K562 (cell line): ENCODE measurements around the gene NUDT14.

Source experiments
- CTCF ChIP-seq, 3 experiments: IDR thresholded peaks in 2 of 3; conservative IDR thresholded peaks in 1 of 3; 2 replicates each; pipeline ENCODE4 v1.5.1; 2011 to 2012; ENCODE audit warnings: low read length in 3 of 3, mild to moderate bottlenecking in 3 of 3, control low read depth in 2 of 3, improper control_type of control experiment in 1 of 3, inconsistent platforms in 1 of 3, low read depth in 1 of 3, mixed read lengths in 1 of 3, moderate library complexity in 1 of 3; ENCODE audit not compliant: insufficient read depth in 2 of 3
- MXI1 ChIP-seq: IDR thresholded peaks from 2 replicates; pipeline ENCODE4 v1.6.1; 2011; ENCODE audit warnings: low read depth, mild to moderate bottlenecking, improper control_type of control experiment, low read length
- ZNF24 ChIP-seq: fragments of 450-650 bp; IDR thresholded peaks from 2 replicates; pipeline ENCODE4 v1.6.1; 2016

- TF ChIP-seq CTCF (IDR thresholded peaks at IDR 0.05 in 2 of 3, conservative IDR thresholded peaks at IDR 0.05 in 1 of 3; ENCODE audit: insufficient read depth in 2 of 3, low read depth in 1 of 3, low read length in 3 of 3) (no peak), ZNF24 (no peak), MXI1 (no peak)
Observed at GRCh38 chr14:105152794-105153241, 28.3 kb downstream of the NUDT14 start.
